ENCODE results near the gene PIAS4. TPM values are rescaled to one million over a fixed set of nuclear protein-coding genes. Genes with fewer than 3 reads are reported as not detected.

The PIAS4 gene
- total RNA-seq, 1 donor from 2014 or later, result 56.3 TPM

- no peaks in the 10 kb centered on the region for H3K4me1 Mint-ChIP-seq (ENCODE audit: low read depth)
- no peak overlapping the region for H3K27ac Mint-ChIP-seq
- no peaks in the 10 kb centered on the region for H3K9me3 Mint-ChIP-seq (ENCODE audit: low read depth)
- H3K36me3 Mint-ChIP-seq (ENCODE audit: insufficient read depth), result peaks cover 6% of the 10 kb centered on the region
- H3K4me3 Mint-ChIP-seq (ENCODE audit: low read depth), result no peak overlapping the region
- no peaks in the 10 kb centered on the region for H3K27me3 Mint-ChIP-seq
- DNase-seq (ENCODE audit: low spot score, unreplicated experiment), result no peak
- TF ChIP-seq CTCF (IDR thresholded peaks at IDR 0.05; ENCODE audit: unreplicated experiment), result no peak
Measured at GRCh38 chr19:4030552-4030951, 23.0 kb downstream of the PIAS4 start.

GRCh38 chr19:4030981-4031380 lies 23.4 kb downstream of the PIAS4 start:
- TF ChIP-seq CTCF (IDR thresholded peaks at IDR 0.05; ENCODE audit: unreplicated experiment), result no peak
- DNase-seq (ENCODE audit: low spot score, unreplicated experiment), result no peak
- no peaks in the 10 kb centered on the region for H3K9me3 Mint-ChIP-seq (ENCODE audit: low read depth)
- H3K27me3 Mint-ChIP-seq, result no peaks in the 10 kb centered on the region
- H3K27ac Mint-ChIP-seq, result no peak overlapping the region
- H3K4me1 Mint-ChIP-seq (ENCODE audit: low read depth), result no peaks in the 10 kb centered on the region
- H3K36me3 Mint-ChIP-seq (ENCODE audit: insufficient read depth), result peaks cover 5% of the 10 kb centered on the region
- no peak overlapping the region for H3K4me3 Mint-ChIP-seq (ENCODE audit: low read depth)

GRCh38 chr19:4031420-4031819 lies 23.9 kb downstream of the PIAS4 start:
- Mint-ChIP-seq H3K4me1 (ENCODE audit: low read depth) (no peaks in the 10 kb centered on the region), H3K9me3 (ENCODE audit: low read depth) (no peaks in the 10 kb centered on the region), H3K27ac (no peak overlapping the region), H3K36me3 (ENCODE audit: insufficient read depth) (peaks cover 5% of the 10 kb centered on the region), H3K4me3 (ENCODE audit: low read depth) (no peak overlapping the region), H3K27me3 (no peaks in the 10 kb centered on the region)
- TF ChIP-seq CTCF (IDR thresholded peaks at IDR 0.05; ENCODE audit: unreplicated experiment), result no peak
- DNase-seq (ENCODE audit: low spot score, unreplicated experiment), result no peak

GRCh38 chr19:4032436-4032835 lies 24.9 kb downstream of the PIAS4 start:
- no peak for TF ChIP-seq CTCF (IDR thresholded peaks at IDR 0.05; ENCODE audit: unreplicated experiment)
- no peaks in the 10 kb centered on the region for H3K27me3 Mint-ChIP-seq
- H3K27ac Mint-ChIP-seq, result no peak overlapping the region
- no peak for DNase-seq (ENCODE audit: low spot score, unreplicated experiment)
- H3K9me3 Mint-ChIP-seq (ENCODE audit: low read depth), result no peaks in the 10 kb centered on the region
- H3K36me3 Mint-ChIP-seq (ENCODE audit: insufficient read depth), result peaks cover 5% of the 10 kb centered on the region
- no peaks in the 10 kb centered on the region for H3K4me1 Mint-ChIP-seq (ENCODE audit: low read depth)
- H3K4me3 Mint-ChIP-seq (ENCODE audit: low read depth), result no peak overlapping the region

- Mint-ChIP-seq H3K27ac (no peak overlapping the region), H3K4me3 (ENCODE audit: low read depth) (no peak overlapping the region), H3K27me3 (no peaks in the 10 kb centered on the region), H3K4me1 (ENCODE audit: low read depth) (no peaks in the 10 kb centered on the region), H3K36me3 (ENCODE audit: insufficient read depth) (peaks cover 7% of the 10 kb centered on the region), H3K9me3 (ENCODE audit: low read depth) (no peaks in the 10 kb centered on the region)
- DNase-seq (ENCODE audit: low spot score, unreplicated experiment), result no peak
- no peak for TF ChIP-seq CTCF (IDR thresholded peaks at IDR 0.05; ENCODE audit: unreplicated experiment)
Measured at GRCh38 chr19:4033028-4033956, 25.8 kb downstream of the PIAS4 start.

Measured in progenitor cell of endocrine pancreas (in vitro differentiated cells).